Neural progenitor cell (in vitro differentiated cells): ENCODE data around the gene AHNAK2.

Experiments
- EZH2 ChIP-seq: fragments of 200-600 bp; sonication (generic); IDR thresholded peaks from 2 replicates; pipeline ENCODE4 v1.6.1; 2017; ENCODE audit warnings: antibody characterized with exemption, mild to moderate bottlenecking, moderate library complexity
- EZH2phosphoT487 ChIP-seq: fragments of 200-600 bp; sonication (generic); IDR thresholded peaks from 2 replicates; pipeline ENCODE4 v1.6.1; 2017; ENCODE audit warnings: antibody characterized with exemption
- TF ChIP-seq, protein P1 (sequence below): fragments of 200-600 bp; sonication (generic); IDR thresholded peaks from 2 replicates; pipeline ENCODE4 v1.5.1; 2017; ENCODE audit warnings: antibody characterized with exemption, mild to moderate bottlenecking

DNA sequence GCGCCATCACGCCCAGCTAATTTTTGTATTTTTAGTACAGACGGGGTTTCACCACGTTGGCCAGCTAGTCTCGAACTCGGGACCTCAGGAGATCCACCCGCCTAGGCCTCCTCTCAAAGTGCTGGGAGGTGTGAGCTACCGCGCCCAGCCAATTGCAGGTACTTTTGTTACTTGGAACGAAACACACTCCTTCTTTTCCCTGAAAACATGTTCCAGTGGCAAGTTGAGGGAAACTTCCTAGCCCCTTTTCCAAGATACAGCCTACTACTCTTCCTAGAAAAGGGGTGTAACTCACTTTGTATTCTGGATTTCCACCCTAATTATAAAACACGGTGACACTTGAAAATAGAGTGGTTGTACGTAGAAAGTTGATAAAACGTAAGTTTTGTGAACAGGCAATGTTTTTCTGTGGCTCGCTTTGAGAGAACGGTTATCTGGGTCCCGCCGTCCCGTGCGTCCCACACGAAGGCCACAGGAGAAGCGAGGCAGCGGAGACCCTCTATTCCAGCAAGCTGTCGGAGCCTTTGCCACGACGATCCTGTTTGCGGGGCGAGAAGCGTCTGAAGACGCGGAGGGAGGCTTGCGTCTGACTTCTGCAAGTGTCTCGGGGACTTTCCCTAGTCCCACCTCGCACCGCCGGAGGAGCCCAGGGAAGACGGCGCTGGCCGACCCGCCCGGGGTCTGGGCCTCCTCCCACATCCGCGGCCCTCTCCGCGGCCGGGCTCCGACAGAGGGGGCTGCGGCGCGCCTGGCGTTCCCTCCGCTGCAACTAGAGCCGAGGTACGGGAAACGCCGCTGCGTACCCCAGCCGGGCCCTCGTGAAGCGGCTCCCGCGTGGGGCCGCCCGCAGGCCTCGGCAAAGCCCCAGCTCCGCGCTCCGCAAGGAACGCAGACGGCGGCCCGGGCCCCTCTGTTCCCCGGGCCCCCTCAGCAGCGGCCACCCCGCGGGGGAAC is 42.0 kb upstream of the AHNAK2 start:
- TF ChIP-seq, protein P1, sequence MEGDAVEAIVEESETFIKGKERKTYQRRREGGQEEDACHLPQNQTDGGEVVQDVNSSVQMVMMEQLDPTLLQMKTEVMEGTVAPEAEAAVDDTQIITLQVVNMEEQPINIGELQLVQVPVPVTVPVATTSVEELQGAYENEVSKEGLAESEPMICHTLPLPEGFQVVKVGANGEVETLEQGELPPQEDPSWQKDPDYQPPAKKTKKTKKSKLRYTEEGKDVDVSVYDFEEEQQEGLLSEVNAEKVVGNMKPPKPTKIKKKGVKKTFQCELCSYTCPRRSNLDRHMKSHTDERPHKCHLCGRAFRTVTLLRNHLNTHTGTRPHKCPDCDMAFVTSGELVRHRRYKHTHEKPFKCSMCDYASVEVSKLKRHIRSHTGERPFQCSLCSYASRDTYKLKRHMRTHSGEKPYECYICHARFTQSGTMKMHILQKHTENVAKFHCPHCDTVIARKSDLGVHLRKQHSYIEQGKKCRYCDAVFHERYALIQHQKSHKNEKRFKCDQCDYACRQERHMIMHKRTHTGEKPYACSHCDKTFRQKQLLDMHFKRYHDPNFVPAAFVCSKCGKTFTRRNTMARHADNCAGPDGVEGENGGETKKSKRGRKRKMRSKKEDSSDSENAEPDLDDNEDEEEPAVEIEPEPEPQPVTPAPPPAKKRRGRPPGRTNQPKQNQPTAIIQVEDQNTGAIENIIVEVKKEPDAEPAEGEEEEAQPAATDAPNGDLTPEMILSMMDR, result peak; percentile 5
- no peak for TF ChIP-seq EZH2
- TF ChIP-seq EZH2phosphoT487, result no peak
